ENCODE data around the gene OR1A2. TPM values are rescaled to one million over a fixed set of nuclear protein-coding genes. Genes with fewer than 3 reads are reported as not detected.
"Not testable (repeated sequence)": the region's sequence is repeated elsewhere in the genome, so short reads cannot be mapped to it uniquely, and the experiment has no call there.

OR1A2 gene
- total RNA-seq: not detected

GRCh38 chr17:3197219-3197618 lies at the start of gene OR1A2:
Gene OR1A2 (plus strand): TSS chr17:3197519. CDS start chr17:3197519, 0 bp downstream.
- ATAC-seq: no peak

GRCh38 chr17:3157218-3157617 lies 40.1 kb upstream of the OR1A2 start:
- no peak for ATAC-seq

GRCh38 chr17:3167574-3167973 lies 29.7 kb upstream of the OR1A2 start:
- no peak for ATAC-seq

- ATAC-seq: no peak
Observed at GRCh38 chr17:3189961-3190360, 7.4 kb upstream of the OR1A2 start.

GRCh38 chr17:3207367-3207766 lies 10.0 kb downstream of the OR1A2 start, which contains the start of gene OR1A1:
Gene OR1A1 (plus strand): TSS chr17:3207667. CDS start chr17:3215621, 7,954 bp downstream.
- ATAC-seq: no peak

GRCh38 chr17:3208484-3208883 lies 11.2 kb downstream of the OR1A2 start:
- no peak for ATAC-seq

GRCh38 chr17:3213001-3213400 lies 15.7 kb downstream of the OR1A2 start:
- no peak for ATAC-seq

- ATAC-seq: no peak
Observed at GRCh38 chr17:3213587-3213986, 16.3 kb downstream of the OR1A2 start.

GRCh38 chr17:3219978-3220377 lies 22.7 kb downstream of the OR1A2 start:
- ATAC-seq: not testable (repeated sequence)

GRCh38 chr17:3221850-3222249 lies 24.5 kb downstream of the OR1A2 start:
- ATAC-seq: no peak

- no peak for ATAC-seq
Observed at GRCh38 chr17:3222505-3222904, 25.2 kb downstream of the OR1A2 start.

- ATAC-seq: not testable (repeated sequence)
Observed at GRCh38 chr17:3224721-3225352, 27.5 kb downstream of the OR1A2 start.

GRCh38 chr17:3232300-3232699 lies 35.0 kb downstream of the OR1A2 start:
- ATAC-seq: not testable (repeated sequence)

GRCh38 chr17:3238685-3239084 lies 41.4 kb downstream of the OR1A2 start:
- not testable (repeated sequence) for ATAC-seq

GRCh38 chr17:3241044-3241443 lies 43.7 kb downstream of the OR1A2 start:
- ATAC-seq: not testable (repeated sequence)

GRCh38 chr17:3244841-3245240 lies 47.5 kb downstream of the OR1A2 start:
- ATAC-seq: not testable (repeated sequence)

Other genes with a start within 250 kb of the OR1A2 start
- not detected for gene OR1D5, start 133.9 kb upstream of the OR1A2 start, total RNA-seq
- gene OR1D2, start 93.1 kb upstream of the OR1A2 start, total RNA-seq: not detected
- not detected for gene OR1G1, start 70.0 kb upstream of the OR1A2 start, total RNA-seq
- gene OR1A1, start 10.1 kb downstream of the OR1A2 start, total RNA-seq: not detected
- not detected for gene OR3A1, start 100.8 kb downstream of the OR1A2 start, total RNA-seq
- not detected for gene OR3A2, start 188.8 kb downstream of the OR1A2 start, total RNA-seq
- gene OR1E1, start 200.9 kb downstream of the OR1A2 start, total RNA-seq: not detected
- gene OR3A3, start 213.9 kb downstream of the OR1A2 start, total RNA-seq: not detected
- not detected for gene OR1E2, start 236.3 kb downstream of the OR1A2 start, total RNA-seq